AG10803 (cell line): ENCODE measurements around the gene GOLGA6B.
"Not testable (repeated sequence)": the region's sequence is repeated elsewhere in the genome, so short reads cannot be mapped to it uniquely, and the experiment has no call there.

Experiments
- DNase-seq: peaks from one replicate; pipeline ENCODE4 v3.0.0; 2010; ENCODE audit warnings: low read depth
- H3K4me3 ChIP-seq: 2 replicates; pipeline ENCODE4 v1.5.1; 2011; ENCODE audit warnings: mild to moderate bottlenecking, low read length, control low read depth
- CTCF ChIP-seq: conservative IDR thresholded peaks from 2 replicates; pipeline ENCODE4 v1.5.1; 2011; ENCODE audit warnings: mild to moderate bottlenecking, low read length, control low read depth, inconsistent platforms

Gene GOLGA6B

GRCh38 chr15:72654397-72654796 is at the start of gene GOLGA6B:
Gene GOLGA6B, plus strand, starts transcription at chr15:72654697. Its CDS starts 41 bp downstream, at chr15:72654738.
- H3K4me3 ChIP-seq, DNase-seq: not testable (repeated sequence)

GRCh38 chr15:72604794-72605193 is 49.7 kb upstream of the GOLGA6B start:
- H3K4me3 ChIP-seq: no peak overlapping the region
- no peak for DNase-seq
- TF ChIP-seq CTCF: no peak

GRCh38 chr15:72608084-72608483 is 46.4 kb upstream of the GOLGA6B start:
- H3K4me3 ChIP-seq, DNase-seq: not testable (repeated sequence)

- no peak overlapping the region for H3K4me3 ChIP-seq
Observed at GRCh38 chr15:72609862-72610261, 44.6 kb upstream of the GOLGA6B start.

GRCh38 chr15:72612324-72612723 is 42.2 kb upstream of the GOLGA6B start:
- not testable (repeated sequence) for H3K4me3 ChIP-seq, DNase-seq

More at GRCh38 chr15:72609862-72610261, 44.6 kb upstream of the GOLGA6B start:
- TF ChIP-seq CTCF: no peak
- no peak for DNase-seq

- H3K4me3 ChIP-seq: no peak overlapping the region
- TF ChIP-seq CTCF: no peak
- no peak for DNase-seq
Observed at GRCh38 chr15:72614810-72615532, 39.5 kb upstream of the GOLGA6B start.

- H3K4me3 ChIP-seq, DNase-seq: not testable (repeated sequence)
Observed at GRCh38 chr15:72615533-72616233, 38.8 kb upstream of the GOLGA6B start.

GRCh38 chr15:72616491-72617210 is 37.8 kb upstream of the GOLGA6B start:
- H3K4me3 ChIP-seq: no peak overlapping the region
- TF ChIP-seq CTCF: no peak
- no peak for DNase-seq

GRCh38 chr15:72623854-72624253 is 30.6 kb upstream of the GOLGA6B start:
- not testable (repeated sequence) for DNase-seq, H3K4me3 ChIP-seq

GRCh38 chr15:72626153-72626552 is 28.3 kb upstream of the GOLGA6B start:
- H3K4me3 ChIP-seq, DNase-seq: not testable (repeated sequence)
